MM.1S (cell line): ENCODE results near the gene VSIG10L2.

Source experiments
- CTCF ChIP-seq: fragments of 300-600 bp; sonication (generic); IDR thresholded peaks from 2 replicates; pipeline ENCODE4 v1.5.1; 2016; ENCODE audit warnings: antibody characterized with exemption, low read length, mixed read lengths
- EZH2 ChIP-seq: fragments of 300-600 bp; sonication (generic); optimal IDR thresholded peaks from 2 replicates; pipeline ENCODE3; 2017; ENCODE audit warnings: low read depth, mild to moderate bottlenecking, antibody characterized with exemption, low read length, mixed read lengths
- EZH2phosphoT487 ChIP-seq: fragments of 300-600 bp; sonication (generic); IDR thresholded peaks from 2 replicates; pipeline ENCODE4 v1.6.1; 2018; ENCODE audit warnings: antibody characterized with exemption, low read length

GRCh38 chr11:125943661-125944349 lies 2.0 kb upstream of the VSIG10L2 start:
- TF ChIP-seq CTCF (no peak), EZH2phosphoT487 (no peak), EZH2 (no peak)
